ENCODE data around the gene ECT2. TPM values are rescaled to one million over a fixed set of nuclear protein-coding genes. Genes with fewer than 3 reads are reported as not detected.

The ECT2 gene
- total RNA-seq (2021): 68.7 and 81.3 TPM in 2 replicates
- long read RNA-seq, full-length matches to known transcripts: 209 of 306 reads
- long read RNA-seq, partial matches to known transcripts: 56 of 306 reads
- long read RNA-seq, other reads (novel, unspliced or antisense): 41 of 306 reads

- H3K56ac ChIP-seq (ENCODE audit: insufficient read length, low read depth, low read length): no peak within 1 kb of the TSS
- H4K5ac ChIP-seq (ENCODE audit: insufficient read length, low read depth, low read length): peak within 1 kb of the TSS; percentile 8
- peak within 1 kb of the TSS; percentile 89 for H3K9ac ChIP-seq (ENCODE audit: extremely low read depth, insufficient read length, low read length)
- no peak within 1 kb of the TSS for H4K91ac ChIP-seq (ENCODE audit: insufficient read length, low read depth, low read length)
- H3K27ac Mint-ChIP-seq: peak within 1 kb of the TSS; percentile 98 to 100 (median 100)
- no peak within 1 kb of the TSS for H2AFZ ChIP-seq (ENCODE audit: low read length)
- peaks cover 28 to 34% of the 10 kb centered on the region in 2 experiments for H3K4me1 Mint-ChIP-seq
- peak within 1 kb of the TSS; percentile 41 for H3K27ac ChIP-seq (ENCODE audit: insufficient read length, low read depth, low read length)
- H4K8ac ChIP-seq (replicated peaks; ENCODE audit: insufficient read length, low read depth, low read length): no peak within 1 kb of the TSS
- peaks cover 17 to 32% (median 27%) of the 10 kb centered on the region in 3 experiments for H3K36me3 Mint-ChIP-seq (ENCODE audit: insufficient read depth in 1 of 3, low read depth in 3 of 3)
- no peaks in the 10 kb centered on the region for H3K27me3 Mint-ChIP-seq (ENCODE audit: low read depth)
- H4K20me1 ChIP-seq (ENCODE audit: control insufficient read depth, insufficient read depth, insufficient read length): no peaks in the 10 kb centered on the region
- no peak within 1 kb of the TSS for H2BK5ac ChIP-seq (ENCODE audit: insufficient read length, low read length)
- peak within 1 kb of the TSS; percentile 65; the same call in 1 of the 2 replicates for H3K4ac ChIP-seq (ENCODE audit: low read depth, low read length)
- H3K4me2 ChIP-seq (ENCODE audit: insufficient read depth, insufficient read length, low read length): peak within 1 kb of the TSS; percentile 53
- no peak within 1 kb of the TSS for H2BK12ac ChIP-seq (ENCODE audit: insufficient read length, low read depth, low read length)
- DNase-seq: peak; percentile 100
- H3K4me3 Mint-ChIP-seq: peak within 1 kb of the TSS; percentile 96
- peak within 1 kb of the TSS; percentile 97 for H3K18ac ChIP-seq (ENCODE audit: insufficient read length, low read depth, low read length)
- H2BK120ac ChIP-seq (ENCODE audit: low read depth, low read length, poor library complexity, severe bottlenecking): peak within 1 kb of the TSS; percentile 97
- no peaks in the 10 kb centered on the region for H3K9me3 Mint-ChIP-seq
- H3K27me3 ChIP-seq (ENCODE audit: insufficient read depth, low read length): no peaks in the 10 kb centered on the region
- peaks cover 11% of the 10 kb centered on the region for H3K79me1 ChIP-seq (ENCODE audit: insufficient read depth, low read depth, low read length, poor library complexity, severe bottlenecking)
- H2BK20ac ChIP-seq (ENCODE audit: low read depth, low read length, poor library complexity, severe bottlenecking): peak within 1 kb of the TSS; percentile 26
- H3K23me2 ChIP-seq (ENCODE audit: insufficient read length, low read depth, low read length, poor library complexity, severe bottlenecking): peaks cover 3% of the 10 kb centered on the region
- H3K9me3 ChIP-seq (ENCODE audit: control insufficient read depth, low read depth, low read length): no peaks in the 10 kb centered on the region
- TF ChIP-seq CTCF (conservative IDR thresholded peaks at IDR 0.05): peak; percentile 74
- H2AK5ac ChIP-seq (ENCODE audit: insufficient read length, low read length): no peak within 1 kb of the TSS
- H2BK15ac ChIP-seq (ENCODE audit: low read depth, low read length): no peak within 1 kb of the TSS
- peaks cover 4% of the 10 kb centered on the region; the same call in 1 of the 2 replicates for H3K4me1 ChIP-seq (ENCODE audit: insufficient read depth, low read length)
- no peak within 1 kb of the TSS for H3K23ac ChIP-seq (ENCODE audit: insufficient read length, low read depth, low read length)
- no CpG with 5 or more reads among the region's 49 CpGs for WGBS (ENCODE audit: extremely low coverage, insufficient read length, low lambda C conversion rate)
- H3K79me2 ChIP-seq (ENCODE audit: insufficient read depth, low read length): peaks cover 25% of the 10 kb centered on the region; the same call in 1 of the 2 replicates
- H3K14ac ChIP-seq (ENCODE audit: insufficient read depth, low read length): peak within 1 kb of the TSS; percentile 98
- peak within 1 kb of the TSS; percentile 92 for H3T11ph ChIP-seq (ENCODE audit: low read length)
Observed at GRCh38 chr3:172750368-172751174, at the start of gene ECT2. TSS of gene ECT2 (plus strand) at chr3:172750726. CDS start at chr3:172754531, 3,805 bp downstream.
